ENCODE results near the gene PSME3.

DNA sequence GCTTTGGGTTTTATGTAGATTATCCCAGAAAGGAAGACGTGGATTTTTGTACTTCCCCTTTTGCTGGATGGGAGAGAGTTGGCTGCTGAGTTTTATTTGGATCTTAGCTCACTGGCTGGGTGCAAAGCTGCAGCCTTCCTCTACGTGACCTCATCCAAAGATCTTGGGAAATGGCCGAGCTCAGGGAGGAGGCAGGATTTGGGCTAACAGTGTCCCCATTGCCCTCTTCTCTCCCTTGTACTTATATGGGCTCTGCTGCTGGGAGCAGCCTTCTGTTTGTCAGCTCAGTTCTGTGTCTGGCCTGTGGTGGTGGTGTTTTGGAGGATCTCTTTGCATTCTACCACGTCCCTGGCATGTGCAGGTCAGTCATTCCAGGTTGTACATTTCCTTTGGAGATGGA, 19.8 kb downstream of the PSME3 start:
- no peak for TF ChIP-seq CTCF (IDR thresholded peaks at IDR 0.05)
- no peak for TF ChIP-seq EZH2phosphoT487 (IDR thresholded peaks at IDR 0.05)
